GM21786 (cell line): Measurements from ENCODE around the gene CHST9.
"Not testable (repeated sequence)": the region's sequence is repeated elsewhere in the genome, so short reads cannot be mapped to it uniquely, and the experiment has no call there.

Experiments
- ATAC-seq: cut with Tn5 transposase; IDR thresholded peaks from one replicate; pipeline ENCODE4 v1.9.1; 2021; ENCODE audit not compliant: unreplicated experiment

CHST9 gene

DNA sequence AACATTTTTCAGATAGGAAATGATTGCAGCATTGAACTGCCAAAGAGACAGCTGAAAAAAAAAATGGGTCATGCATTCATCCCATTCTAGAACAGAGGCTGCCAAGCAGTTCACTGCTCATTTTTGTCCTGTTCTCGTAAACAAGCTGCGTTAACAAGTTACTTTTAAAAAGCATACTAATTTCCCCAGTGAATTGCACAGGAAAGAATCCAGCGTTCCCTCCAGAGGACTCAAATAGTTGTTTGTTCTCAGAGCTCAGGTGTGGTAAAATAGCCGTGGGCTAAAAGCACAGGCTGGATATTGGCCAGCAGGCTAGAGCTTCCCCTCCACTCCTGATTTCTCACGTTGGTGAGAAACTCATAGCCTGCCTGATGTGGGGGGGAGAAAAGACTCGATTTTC, 243.5 kb downstream of the CHST9 start:
- ATAC-seq, result no peak

DNA sequence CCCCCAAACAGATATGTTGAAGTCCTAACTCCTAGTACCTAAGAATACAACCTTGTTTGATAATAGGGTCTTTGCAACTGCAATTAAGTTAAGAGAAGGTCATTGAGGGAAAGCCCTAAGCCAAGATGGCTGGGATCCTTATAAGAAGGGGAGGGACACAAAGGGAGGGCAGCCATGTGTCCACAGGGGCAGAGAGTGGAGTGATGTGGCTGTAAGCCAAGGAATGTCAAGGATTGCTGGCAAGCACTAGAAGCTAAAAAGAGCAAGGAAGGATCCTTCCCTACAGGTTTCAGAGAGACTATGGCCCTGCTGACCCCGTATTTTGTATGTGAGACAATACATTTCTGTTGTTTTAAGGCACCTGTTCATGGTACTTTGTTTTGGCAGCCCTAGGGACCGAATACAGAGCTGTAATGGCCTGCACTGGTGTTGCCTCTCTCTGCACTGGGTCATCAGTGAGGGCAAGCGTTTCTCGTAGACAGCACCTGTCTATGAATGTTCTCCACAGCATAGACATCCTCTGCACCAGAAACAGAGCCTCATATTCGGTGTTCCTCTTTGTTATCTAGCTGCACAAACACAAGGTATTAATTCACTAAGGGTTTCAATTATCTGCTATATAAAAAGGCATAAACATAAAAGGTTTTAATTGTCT, 244.2 kb downstream of the CHST9 start:
- no peak for ATAC-seq

GRCh38 chr18:26931659-26932058, 253.4 kb downstream of the CHST9 start:
- no peak for ATAC-seq

GRCh38 chr18:26930630-26931029, 254.5 kb downstream of the CHST9 start:
- ATAC-seq, result no peak

DNA sequence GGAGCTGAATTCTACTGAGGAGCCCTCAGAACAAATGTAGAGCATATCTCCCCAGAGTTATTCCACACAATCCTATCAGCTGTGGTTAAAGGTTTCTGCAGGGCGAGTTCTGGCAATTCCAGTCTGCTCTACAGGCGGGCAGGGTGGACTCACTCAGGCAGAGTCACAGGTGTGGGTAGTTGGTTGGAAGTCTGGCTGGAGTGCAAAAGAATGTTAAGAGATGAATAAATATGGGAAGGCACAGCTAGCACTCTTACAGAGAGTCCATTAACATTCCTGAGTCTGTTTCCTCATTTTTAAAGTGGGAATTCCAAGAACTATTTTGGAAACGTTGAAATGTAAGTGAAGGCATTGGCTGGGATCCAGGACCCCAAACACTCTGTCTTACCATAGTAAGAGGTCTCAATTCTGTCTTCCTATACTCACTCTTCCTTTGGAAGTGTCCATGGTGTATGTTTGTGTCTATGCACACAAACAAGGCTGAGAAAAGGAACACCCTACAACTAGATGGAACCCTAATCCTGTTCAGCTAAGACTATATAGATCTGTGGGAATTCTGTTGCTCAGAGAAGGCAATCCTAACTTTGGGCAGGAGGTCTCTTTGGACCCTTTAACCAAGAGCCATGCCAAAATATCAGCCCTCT, 256.3 kb downstream of the CHST9 start:
- no peak for ATAC-seq

DNA sequence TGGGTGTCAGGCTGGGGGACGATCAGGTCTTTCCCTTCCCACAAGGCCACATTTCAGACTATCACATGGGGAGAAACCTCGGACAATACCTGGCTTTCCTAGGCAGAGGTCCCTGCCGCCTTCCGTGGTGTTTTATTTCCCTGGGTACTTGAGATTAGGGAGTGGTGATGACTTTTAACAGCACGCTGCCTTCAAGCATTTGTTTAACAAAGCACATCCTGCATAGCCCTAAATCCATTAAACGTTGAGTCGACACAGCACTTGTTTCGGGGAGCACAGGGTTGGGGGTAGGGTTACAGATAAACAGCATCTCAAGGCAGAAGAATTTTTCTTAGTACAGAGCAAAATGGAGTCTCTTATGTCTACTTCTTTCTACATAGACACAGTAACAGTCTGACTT, 257.3 kb downstream of the CHST9 start:
- not testable (repeated sequence) for ATAC-seq

DNA sequence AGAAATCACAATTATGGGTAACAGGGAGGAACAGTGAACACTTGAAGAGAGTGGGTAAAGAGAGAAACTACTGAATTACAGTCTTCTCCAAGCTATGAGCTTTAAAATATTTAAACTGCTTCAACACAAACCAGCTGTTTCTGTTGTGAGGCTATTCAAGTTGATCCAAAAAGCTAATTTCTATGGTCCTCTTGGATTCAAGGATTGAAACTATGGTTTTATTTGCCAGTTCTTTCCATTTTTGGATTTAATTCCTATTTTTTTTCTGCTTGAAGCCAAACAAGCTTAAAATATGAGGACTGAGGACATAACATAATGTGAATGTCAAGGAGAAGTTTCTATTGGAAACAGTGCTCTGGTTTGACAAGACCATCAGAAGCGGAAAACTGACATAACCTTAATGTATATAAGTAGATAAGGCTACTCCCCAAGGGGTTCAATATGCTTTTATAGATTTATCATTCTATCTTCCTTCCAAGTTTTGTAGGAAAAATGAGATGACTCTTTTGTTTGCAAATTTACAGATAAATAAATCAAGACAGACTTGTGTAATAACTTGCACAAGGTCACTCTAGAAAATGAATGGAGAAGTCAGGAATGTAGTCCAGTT, 258.9 kb downstream of the CHST9 start:
- ATAC-seq, result no peak

GRCh38 chr18:26925313-26925712, 259.8 kb downstream of the CHST9 start:
- ATAC-seq, result no peak

- no peak for ATAC-seq
Observed at GRCh38 chr18:26922313-26922712, 262.8 kb downstream of the CHST9 start.

GRCh38 chr18:26920644-26921043, 264.5 kb downstream of the CHST9 start:
- ATAC-seq, result no peak

GRCh38 chr18:26919627-26920026, 265.5 kb downstream of the CHST9 start:
- ATAC-seq, result no peak

DNA sequence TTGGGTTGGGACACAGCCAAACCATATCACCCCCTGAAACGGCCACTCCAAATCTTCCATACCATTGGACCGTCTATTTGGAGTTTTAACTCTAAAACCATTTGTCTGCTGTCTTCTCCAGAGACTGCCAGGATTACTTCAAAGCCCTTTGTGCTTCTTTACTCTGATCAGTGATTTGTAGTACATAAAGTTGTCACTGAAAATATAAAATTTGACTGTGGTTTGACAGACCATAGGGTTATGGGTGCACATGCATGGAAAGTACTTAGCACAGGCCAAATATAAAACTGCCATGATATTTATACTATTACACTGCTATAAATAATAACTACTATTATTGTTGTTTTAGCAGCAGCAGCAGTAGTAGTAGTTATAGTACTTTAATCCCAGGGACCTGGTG, 265.9 kb downstream of the CHST9 start:
- ATAC-seq, result no peak

DNA sequence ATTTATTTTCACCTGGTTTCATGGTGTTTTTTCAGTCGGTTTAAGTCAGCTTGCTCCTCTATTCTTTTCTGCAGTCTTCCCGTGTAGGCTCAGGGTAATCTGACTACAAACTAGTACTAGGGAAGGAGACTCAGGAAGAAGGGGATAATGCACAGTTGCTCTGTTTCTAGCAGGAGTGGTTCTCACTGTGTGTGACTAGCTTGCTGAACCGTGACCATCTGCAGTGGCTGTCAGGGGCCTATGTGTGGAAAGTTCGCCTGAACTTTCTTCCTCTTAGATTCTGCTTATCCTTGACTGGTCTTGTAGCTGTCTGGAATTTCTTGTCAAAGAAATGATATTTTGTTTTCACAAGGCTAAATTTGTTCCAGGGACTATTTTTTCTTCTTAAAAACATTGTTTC, 273.3 kb downstream of the CHST9 start:
- ATAC-seq, result no peak

DNA sequence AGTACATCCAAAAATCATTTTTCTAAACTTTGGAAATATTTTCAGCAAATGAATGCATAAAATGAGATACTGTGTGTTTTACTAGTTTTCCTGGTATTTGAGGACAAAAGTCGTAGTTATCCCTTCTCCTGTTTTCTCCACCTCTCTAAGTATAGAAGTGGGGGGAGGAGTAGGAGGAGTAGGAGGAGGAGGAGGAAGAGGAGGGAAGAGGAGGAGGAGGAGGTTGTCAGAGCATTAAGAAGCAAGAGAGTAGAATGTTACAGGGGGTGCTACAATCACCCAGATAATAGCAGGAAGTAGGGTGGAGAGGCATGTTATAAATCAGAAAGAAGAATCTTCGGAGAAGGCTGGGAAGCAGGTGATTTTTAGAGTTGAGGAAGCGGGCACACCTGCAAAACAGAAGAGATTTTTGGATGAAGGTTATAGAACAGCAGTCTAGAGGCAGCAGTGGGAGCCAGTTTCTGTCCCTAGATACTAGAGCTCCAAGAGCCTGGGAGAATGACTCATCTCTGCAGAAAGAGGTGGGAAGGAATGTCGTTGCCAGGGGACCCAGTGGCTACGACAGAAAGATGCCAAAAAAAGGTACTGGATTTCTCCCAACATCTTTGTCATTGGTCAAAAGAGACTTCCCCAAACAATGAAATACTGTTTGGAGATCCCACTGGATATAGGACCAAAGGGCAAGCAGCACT, 275.4 kb downstream of the CHST9 start:
- no peak for ATAC-seq

- no peak for ATAC-seq
Observed at GRCh38 chr18:26908906-26909305, 276.2 kb downstream of the CHST9 start.

DNA sequence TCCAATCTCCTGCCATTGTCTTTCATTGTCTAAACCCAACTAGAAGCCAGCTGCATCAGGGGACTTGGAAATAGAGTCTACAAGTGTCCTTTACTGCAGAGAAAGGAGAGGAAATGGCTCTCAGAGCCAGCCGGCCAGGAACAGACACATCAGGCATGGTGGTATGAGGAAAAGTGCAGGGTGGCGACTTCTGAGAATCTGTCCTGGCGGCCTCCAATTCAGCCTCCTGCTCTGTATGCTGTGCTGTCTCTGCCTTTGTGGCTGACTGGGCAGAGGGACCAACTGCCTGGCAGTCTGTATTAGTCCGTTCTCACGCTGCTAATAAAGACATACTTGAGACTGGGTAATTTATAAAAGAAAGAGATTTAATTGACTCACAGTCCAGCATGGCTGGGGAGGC, 282.8 kb downstream of the CHST9 start:
- no peak for ATAC-seq

GRCh38 chr18:26901020-26901419, 284.1 kb downstream of the CHST9 start:
- no peak for ATAC-seq

- ATAC-seq, result no peak
Observed at GRCh38 chr18:26894426-26894825, 290.7 kb downstream of the CHST9 start.

- ATAC-seq, result no peak
Observed at GRCh38 chr18:26893996-26894395, 291.1 kb downstream of the CHST9 start.

GRCh38 chr18:26888259-26888658, 296.8 kb downstream of the CHST9 start:
- ATAC-seq, result no peak

- no peak for ATAC-seq
Observed at GRCh38 chr18:26875040-26875654, 310.0 kb downstream of the CHST9 start.

- ATAC-seq, result no peak
Observed at GRCh38 chr18:26874283-26874682, 310.8 kb downstream of the CHST9 start.
